Astrocyte (in vitro differentiated cells and primary cell): ENCODE data around the gene SLC4A1.

Source experiments
- EZH2 ChIP-seq: IDR thresholded peaks from 2 replicates; pipeline ENCODE4 v1.6.1; 2012; ENCODE audit warnings: mild to moderate bottlenecking, low read length, inconsistent platforms; ENCODE audit not compliant: insufficient read depth
- TF ChIP-seq, protein P1 (sequence below): IDR thresholded peaks from 2 replicates; pipeline ENCODE4 v1.5.1; 2011; ENCODE audit warnings: low read depth, mild to moderate bottlenecking, inconsistent platforms, low read length, moderate library complexity; ENCODE audit not compliant: insufficient read depth

- TF ChIP-seq, protein P1, sequence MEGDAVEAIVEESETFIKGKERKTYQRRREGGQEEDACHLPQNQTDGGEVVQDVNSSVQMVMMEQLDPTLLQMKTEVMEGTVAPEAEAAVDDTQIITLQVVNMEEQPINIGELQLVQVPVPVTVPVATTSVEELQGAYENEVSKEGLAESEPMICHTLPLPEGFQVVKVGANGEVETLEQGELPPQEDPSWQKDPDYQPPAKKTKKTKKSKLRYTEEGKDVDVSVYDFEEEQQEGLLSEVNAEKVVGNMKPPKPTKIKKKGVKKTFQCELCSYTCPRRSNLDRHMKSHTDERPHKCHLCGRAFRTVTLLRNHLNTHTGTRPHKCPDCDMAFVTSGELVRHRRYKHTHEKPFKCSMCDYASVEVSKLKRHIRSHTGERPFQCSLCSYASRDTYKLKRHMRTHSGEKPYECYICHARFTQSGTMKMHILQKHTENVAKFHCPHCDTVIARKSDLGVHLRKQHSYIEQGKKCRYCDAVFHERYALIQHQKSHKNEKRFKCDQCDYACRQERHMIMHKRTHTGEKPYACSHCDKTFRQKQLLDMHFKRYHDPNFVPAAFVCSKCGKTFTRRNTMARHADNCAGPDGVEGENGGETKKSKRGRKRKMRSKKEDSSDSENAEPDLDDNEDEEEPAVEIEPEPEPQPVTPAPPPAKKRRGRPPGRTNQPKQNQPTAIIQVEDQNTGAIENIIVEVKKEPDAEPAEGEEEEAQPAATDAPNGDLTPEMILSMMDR: no peak
- no peak for TF ChIP-seq EZH2
Measured at GRCh38 chr17:44308320-44308818, 40.4 kb upstream of the SLC4A1 start, which contains the start of gene RUNDC3A.
